ENCODE measurements around the gene TAF1D.
"Not testable (repeated sequence)": the region's sequence is repeated elsewhere in the genome, so short reads cannot be mapped to it uniquely, and the experiment has no call there.

The TAF1D gene

DNA sequence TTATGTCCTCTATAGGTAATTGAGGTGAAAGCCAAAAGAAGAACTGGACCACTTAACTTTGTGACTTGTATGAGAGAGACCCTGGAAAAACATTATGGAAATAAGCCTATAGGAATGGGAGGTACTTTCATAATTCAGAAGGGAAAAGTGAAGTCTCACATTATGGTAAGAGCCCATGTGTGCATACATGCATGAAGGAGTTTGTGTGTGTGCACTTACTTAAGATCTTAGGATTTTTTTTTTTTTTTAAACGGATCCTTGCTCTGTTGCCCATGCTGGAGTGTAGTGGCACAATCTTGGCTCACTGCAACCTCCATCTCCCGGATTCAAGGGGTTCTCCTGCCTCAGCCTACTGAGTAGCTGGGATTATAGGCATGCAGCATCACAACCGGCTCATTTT, 16.0 kb upstream of the TAF1D start:
- DNase-seq (ENCODE audit: extremely low read depth, insufficient read length): no peak
- TF ChIP-seq, protein P1, sequence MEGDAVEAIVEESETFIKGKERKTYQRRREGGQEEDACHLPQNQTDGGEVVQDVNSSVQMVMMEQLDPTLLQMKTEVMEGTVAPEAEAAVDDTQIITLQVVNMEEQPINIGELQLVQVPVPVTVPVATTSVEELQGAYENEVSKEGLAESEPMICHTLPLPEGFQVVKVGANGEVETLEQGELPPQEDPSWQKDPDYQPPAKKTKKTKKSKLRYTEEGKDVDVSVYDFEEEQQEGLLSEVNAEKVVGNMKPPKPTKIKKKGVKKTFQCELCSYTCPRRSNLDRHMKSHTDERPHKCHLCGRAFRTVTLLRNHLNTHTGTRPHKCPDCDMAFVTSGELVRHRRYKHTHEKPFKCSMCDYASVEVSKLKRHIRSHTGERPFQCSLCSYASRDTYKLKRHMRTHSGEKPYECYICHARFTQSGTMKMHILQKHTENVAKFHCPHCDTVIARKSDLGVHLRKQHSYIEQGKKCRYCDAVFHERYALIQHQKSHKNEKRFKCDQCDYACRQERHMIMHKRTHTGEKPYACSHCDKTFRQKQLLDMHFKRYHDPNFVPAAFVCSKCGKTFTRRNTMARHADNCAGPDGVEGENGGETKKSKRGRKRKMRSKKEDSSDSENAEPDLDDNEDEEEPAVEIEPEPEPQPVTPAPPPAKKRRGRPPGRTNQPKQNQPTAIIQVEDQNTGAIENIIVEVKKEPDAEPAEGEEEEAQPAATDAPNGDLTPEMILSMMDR (IDR thresholded peaks at IDR 0.05; ENCODE audit: insufficient read depth, low read length, poor library complexity, severe bottlenecking): no peak
- no peaks in the 10 kb centered on the region for H3K27me3 ChIP-seq (replicated peaks; ENCODE audit: control insufficient read depth, insufficient read depth, low read length)
- no peak overlapping the region for H3K4me3 ChIP-seq (replicated peaks; ENCODE audit: low read depth, low read length)
- H3K36me3 ChIP-seq (ENCODE audit: control insufficient read depth, insufficient read depth, low read length): peaks cover 8% of the 10 kb centered on the region

DNA sequence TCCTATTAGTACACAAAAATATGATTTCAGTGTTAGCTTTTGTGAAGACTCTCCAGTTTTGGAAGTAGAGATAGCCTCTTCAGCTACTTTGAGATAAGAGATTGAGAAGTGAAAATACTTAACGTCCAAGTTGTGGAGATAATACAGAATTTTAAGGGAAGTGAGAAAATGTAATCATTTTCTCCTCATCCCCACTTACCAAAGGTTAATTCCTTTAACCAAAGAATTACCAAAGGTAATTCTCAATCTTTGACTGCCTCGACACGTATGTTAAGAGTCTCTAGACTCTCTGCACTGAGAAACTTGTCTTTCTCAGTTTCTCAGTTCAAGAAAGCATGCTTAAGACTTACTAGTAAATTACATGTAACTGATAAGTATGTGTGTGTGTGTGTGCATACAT, 15.5 kb upstream of the TAF1D start:
- Histone ChIP-seq H3K27me3 (replicated peaks; ENCODE audit: control insufficient read depth, insufficient read depth, low read length) (no peaks in the 10 kb centered on the region), H3K4me3 (replicated peaks; ENCODE audit: low read depth, low read length) (no peak overlapping the region), H3K36me3 (ENCODE audit: control insufficient read depth, insufficient read depth, low read length) (peaks cover 8% of the 10 kb centered on the region)
- TF ChIP-seq, protein P1 (IDR thresholded peaks at IDR 0.05; ENCODE audit: insufficient read depth, low read length, poor library complexity, severe bottlenecking): no peak
- no peak for DNase-seq (ENCODE audit: extremely low read depth, insufficient read length)

DNA sequence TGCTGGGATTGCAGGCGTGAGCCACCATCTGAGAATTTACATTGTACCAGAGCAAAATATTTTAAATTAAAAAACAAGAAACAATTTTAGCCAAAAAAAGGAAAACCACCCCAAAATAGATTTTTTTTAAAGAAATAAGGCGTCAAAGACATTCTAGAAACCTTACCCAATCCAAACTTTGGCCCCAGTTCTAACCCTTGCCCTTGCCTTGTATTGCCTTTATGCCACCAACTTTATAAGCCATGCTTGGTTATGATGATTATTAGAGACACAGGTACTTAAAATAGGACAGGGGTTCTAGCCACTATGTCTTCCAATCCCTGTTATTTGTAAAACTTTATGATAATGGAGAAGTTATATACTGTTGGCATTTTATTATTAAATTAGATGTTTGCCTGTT, 11.9 kb upstream of the TAF1D start:
- Histone ChIP-seq H3K4me3 (replicated peaks; ENCODE audit: low read depth, low read length) (no peak overlapping the region), H3K27me3 (replicated peaks; ENCODE audit: control insufficient read depth, insufficient read depth, low read length) (no peaks in the 10 kb centered on the region), H3K36me3 (ENCODE audit: control insufficient read depth, insufficient read depth, low read length) (peaks cover 3% of the 10 kb centered on the region)
- DNase-seq (ENCODE audit: extremely low read depth, insufficient read length): no peak
- TF ChIP-seq, protein P1 (IDR thresholded peaks at IDR 0.05; ENCODE audit: insufficient read depth, low read length, poor library complexity, severe bottlenecking): no peak

DNA sequence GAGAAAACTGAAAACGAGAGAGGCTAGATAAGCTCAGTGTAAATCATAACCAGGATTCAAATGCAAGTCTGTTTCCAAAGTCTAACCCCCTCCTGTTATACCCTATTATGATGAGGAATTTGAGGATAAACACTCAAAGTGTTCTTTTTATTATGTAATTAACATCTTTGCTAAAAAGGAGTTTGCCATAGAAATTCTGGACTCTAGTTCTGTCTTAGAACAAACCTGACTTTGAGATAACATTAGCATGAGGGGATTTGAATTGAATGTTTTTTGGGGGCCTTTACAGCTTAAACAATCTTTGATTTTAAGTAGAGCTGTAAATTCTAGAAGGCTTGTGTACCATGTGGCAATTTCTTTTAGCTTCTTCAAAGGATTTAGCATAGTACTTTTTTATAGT, 9.7 kb upstream of the TAF1D start:
- no peaks in the 10 kb centered on the region; the same call in none of the 2 replicates for H3K36me3 ChIP-seq (ENCODE audit: control insufficient read depth, insufficient read depth, low read length)
- TF ChIP-seq, protein P1 (IDR thresholded peaks at IDR 0.05; ENCODE audit: insufficient read depth, low read length, poor library complexity, severe bottlenecking): no peak
- no peaks in the 10 kb centered on the region for H3K27me3 ChIP-seq (replicated peaks; ENCODE audit: control insufficient read depth, insufficient read depth, low read length)
- H3K4me3 ChIP-seq (replicated peaks; ENCODE audit: low read depth, low read length): no peak overlapping the region
- DNase-seq (ENCODE audit: extremely low read depth, insufficient read length): no peak

DNA sequence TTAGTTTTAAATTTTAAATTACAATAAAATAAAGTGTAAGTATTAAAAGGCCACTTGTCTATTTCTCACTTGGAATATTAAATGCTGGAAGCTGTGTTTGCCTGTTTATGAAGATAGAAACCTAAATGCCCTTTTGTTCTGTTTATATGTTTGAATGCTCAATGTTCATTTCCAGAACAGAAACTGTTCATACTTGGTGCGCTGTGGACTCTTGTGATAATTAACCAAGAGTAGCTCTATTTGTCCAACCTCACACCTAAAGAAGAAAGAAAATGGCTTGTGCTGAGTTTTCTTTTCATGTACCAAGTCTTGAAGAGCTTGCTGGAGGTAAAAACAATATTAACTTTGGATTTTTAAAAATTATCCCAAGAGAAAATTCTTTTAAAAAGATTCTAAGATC, 5.8 kb upstream of the TAF1D start:
- TF ChIP-seq, protein P1 (IDR thresholded peaks at IDR 0.05; ENCODE audit: insufficient read depth, low read length, poor library complexity, severe bottlenecking): no peak
- DNase-seq (ENCODE audit: extremely low read depth, insufficient read length): no peak
- H3K27me3 ChIP-seq (replicated peaks; ENCODE audit: control insufficient read depth, insufficient read depth, low read length): no peaks in the 10 kb centered on the region
- peaks cover 1% of the 10 kb centered on the region; the same call in 1 of the 2 replicates for H3K36me3 ChIP-seq (ENCODE audit: control insufficient read depth, insufficient read depth, low read length)
- no peak overlapping the region for H3K4me3 ChIP-seq (replicated peaks; ENCODE audit: low read depth, low read length)

DNA sequence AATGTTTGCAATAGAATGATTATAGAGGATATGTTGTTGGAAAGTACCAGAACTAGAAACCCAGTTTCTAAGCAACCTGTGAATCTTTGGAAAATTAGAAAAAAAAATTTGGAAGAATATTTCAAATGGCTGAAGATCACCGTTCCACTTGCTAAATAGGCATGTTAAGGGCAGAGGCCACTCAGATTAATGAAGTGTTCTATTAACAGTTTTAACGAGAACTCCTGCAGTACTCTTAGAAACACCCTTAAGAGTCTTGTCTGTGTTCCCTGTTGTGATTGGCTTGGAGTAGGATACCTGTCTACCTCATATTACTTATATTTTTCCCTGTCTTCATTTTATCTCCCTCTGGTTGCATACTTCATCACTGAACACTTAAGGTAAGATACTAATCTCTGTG, 4.8 kb upstream of the TAF1D start:
- Histone ChIP-seq H3K27me3 (replicated peaks; ENCODE audit: control insufficient read depth, insufficient read depth, low read length) (no peaks in the 10 kb centered on the region), H3K36me3 (ENCODE audit: control insufficient read depth, insufficient read depth, low read length) (peaks cover 1% of the 10 kb centered on the region; the same call in 1 of the 2 replicates), H3K4me3 (replicated peaks; ENCODE audit: low read depth, low read length) (no peak overlapping the region)
- TF ChIP-seq, protein P1 (IDR thresholded peaks at IDR 0.05; ENCODE audit: insufficient read depth, low read length, poor library complexity, severe bottlenecking): no peak
- DNase-seq (ENCODE audit: extremely low read depth, insufficient read length): no peak

DNA sequence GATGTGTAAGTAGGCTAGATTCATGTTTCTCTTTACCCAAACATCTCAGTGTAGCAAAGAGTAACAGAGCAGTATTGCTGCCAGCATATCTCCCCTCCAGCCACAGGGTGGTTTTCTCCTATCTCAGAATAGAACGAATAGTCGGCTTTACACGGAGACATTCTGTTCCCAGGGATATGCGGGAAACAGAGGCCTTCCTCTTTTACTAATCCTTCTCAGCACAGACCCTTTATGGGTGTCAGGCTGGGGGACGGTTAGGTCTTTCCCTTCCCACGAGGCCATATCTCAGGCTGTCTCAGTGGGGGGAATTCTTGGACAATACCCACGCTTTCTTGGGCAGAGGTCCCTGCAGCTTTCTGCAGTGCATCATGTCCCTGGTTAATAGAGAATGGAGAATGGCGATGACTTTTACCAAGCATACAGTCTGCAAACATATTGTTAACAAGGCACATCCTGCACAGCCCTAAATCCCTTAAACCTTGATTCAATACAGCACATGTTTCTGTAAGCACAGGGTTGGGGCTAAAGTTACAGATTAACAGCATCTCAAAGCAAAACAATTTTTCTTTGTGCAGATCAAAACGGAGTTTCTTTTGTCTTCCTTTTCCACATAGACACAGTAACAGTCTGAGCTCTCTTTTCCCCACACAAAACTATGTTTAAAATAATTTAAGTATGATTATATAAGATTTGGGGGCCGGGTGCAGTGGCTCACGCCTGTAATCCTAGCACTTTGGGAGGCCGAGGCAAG, 3.9 kb upstream of the TAF1D start:
- not testable (repeated sequence) for H3K36me3 ChIP-seq (ENCODE audit: control insufficient read depth, insufficient read depth, low read length); H3K27me3 ChIP-seq (replicated peaks; ENCODE audit: control insufficient read depth, insufficient read depth, low read length); DNase-seq (ENCODE audit: extremely low read depth, insufficient read length); H3K4me3 ChIP-seq (replicated peaks; ENCODE audit: low read depth, low read length)

Measured in GM06990 (cell line).